K562 (cell line): Measurements from ENCODE around the gene SNX10. TPM values are rescaled to one million over a fixed set of nuclear protein-coding genes. Genes with fewer than 3 reads are reported as not detected.

Experiments used
- CBFA2T3 ChIP-seq: fragments of 450-650 bp; IDR thresholded peaks from 2 replicates; pipeline ENCODE4 v1.6.1; 2017
- CEBPB ChIP-seq: fragments of 450-650 bp; IDR thresholded peaks from 2 replicates; pipeline ENCODE4 v1.6.1; 2016; ENCODE audit warnings: missing genetic modification characterization, missing compliant biosample characterization
- DACH1 ChIP-seq: fragments of 450-650 bp; IDR thresholded peaks from 2 replicates; pipeline ENCODE4 v1.6.1; 2018; ENCODE audit not compliant: partially characterized antibody
- DPF2 ChIP-seq: fragments of 450-650 bp; IDR thresholded peaks from 2 replicates; pipeline ENCODE4 v1.6.1; 2016
- NCOA2 ChIP-seq, 2 experiments: fragments of 450-650 bp; IDR thresholded peaks; 2 replicates each; pipeline ENCODE4 v1.6.1; 2018; ENCODE audit warnings: mild to moderate bottlenecking in 2 of 2, moderate library complexity in 1 of 2; ENCODE audit not compliant: partially characterized antibody in 2 of 2
- PML ChIP-seq: IDR thresholded peaks from 2 replicates; pipeline ENCODE4 v1.6.1; 2012; ENCODE audit warnings: low read length, inconsistent platforms
- PRMT5 ChIP-seq: sonication (generic); formaldehyde crosslinking; IDR thresholded peaks from 2 replicates; pipeline ENCODE4 v1.5.0; 2020; ENCODE audit warnings: missing genetic modification reagents
- SMAD4 ChIP-seq: fragments of 250-450 bp; sonication (Bioruptor Pico); conservative IDR thresholded peaks from 2 replicates; pipeline ENCODE4 v1.8.0; 2021; ENCODE audit warnings: inconsistent platforms, mild to moderate bottlenecking, moderate library complexity
- SMARCA4 ChIP-seq: fragments of 450-650 bp; IDR thresholded peaks from 2 replicates; pipeline ENCODE4 v1.6.1; 2016
- TCF3 ChIP-seq: sonication (generic); formaldehyde crosslinking; IDR thresholded peaks from 2 replicates; pipeline ENCODE4 v1.4.0; 2020; ENCODE audit warnings: mild to moderate bottlenecking, missing genetic modification reagents
- TEAD4 ChIP-seq, 2 experiments: sonication (generic) in 1 of 2; formaldehyde crosslinking in 1 of 2; IDR thresholded peaks; 2 replicates each; pipeline versions ENCODE4 v1.6.1 to v1.8.0; 2012 to 2022; ENCODE audit warnings: borderline replicate concordance in 1 of 2, inconsistent platforms in 1 of 2, low read length in 1 of 2, mild to moderate bottlenecking in 1 of 2, missing genetic modification reagents in 1 of 2
- ZFP1 ChIP-seq: fragments of 450-650 bp; formaldehyde crosslinking; IDR thresholded peaks from 2 replicates; pipeline ENCODE4 v1.4.0; 2020; ENCODE audit warnings: mild to moderate bottlenecking, mixed read lengths
- ZNF253 ChIP-seq: fragments of 250-450 bp; sonication (Bioruptor Pico); conservative IDR thresholded peaks from 2 replicates; pipeline ENCODE4 v1.6.1; 2021; ENCODE audit warnings: mild to moderate bottlenecking
- ZNF324 ChIP-seq: fragments of 250-450 bp; sonication (Bioruptor Pico); IDR thresholded peaks from 2 replicates; pipeline ENCODE4 v1.4.0; 2020; ENCODE audit warnings: mild to moderate bottlenecking
- ZNF639 ChIP-seq, 2 experiments: fragments of 200-800 bp in 1 of 2; sonication (Bioruptor generic) in 1 of 2; sonication (generic) in 1 of 2; formaldehyde crosslinking in 1 of 2; IDR thresholded peaks in 1 of 2; conservative IDR thresholded peaks in 1 of 2; 2 replicates each; pipeline versions ENCODE4 v1.5.0 to v1.6.1; 2016 to 2020; ENCODE audit warnings: missing compliant biosample characterization in 1 of 2, missing genetic modification characterization in 1 of 2, missing genetic modification reagents in 1 of 2
- ZNF830 ChIP-seq: fragments of 250-450 bp; sonication (Bioruptor Pico); IDR thresholded peaks from 2 replicates; pipeline ENCODE4 v1.5.0; 2021; ENCODE audit warnings: mild to moderate bottlenecking
- polyA plus RNA-seq, 8 experiments: library from polyadenylated mRNA; depleted of rRNA in 4 of 8; stranded (reverse) in 5 of 8; unstranded in 3 of 8; fragments of >200 nt; fragmentation: Nextera tagmentation in 2 of 8; fragmentation: Illumina TruSeq in 1 of 8; extraction: Ambion mirVana in 2 of 8; extraction: Trizol in 1 of 8; gene quantifications; 2 replicates each; pipeline versions ENCODE4 v1.2.1 to v1.2.3, GENCODE V29; 2011 to 2014; ENCODE audit warnings: inconsistent platforms in 1 of 8, missing spikeins in 1 of 8
- total RNA-seq, 7 experiments: library from RNA; depleted of rRNA in 6 of 7; stranded (reverse); fragments of >200 nt in 6 of 7; fragmentation: Illumina TruSeq in 2 of 7; extraction: Trizol in 2 of 7; gene quantifications; 2 replicates each; pipeline versions ENCODE4 v1.2.1 to v1.2.3, GENCODE V29; 2011 to 2021; ENCODE audit warnings: low replicate concordance in 1 of 7
- TF ChIP-seq, protein P1 (sequence below), 2 experiments: fragments of 150-350 bp in 1 of 2; IDR thresholded peaks; 2 replicates each; pipeline ENCODE4 v1.6.1; 2012 to 2016; ENCODE audit warnings: low read depth in 2 of 2, low read length in 2 of 2, mild to moderate bottlenecking in 1 of 2, moderate library complexity in 1 of 2

The SNX10 gene
- total and polyA plus RNA-seq, 9 of the 15 experiments (the other 6 are each of a cell fraction or from before 2014, with no cell fraction given): 6.9 to 16.5 (median 11.5) TPM

GRCh38 chr7:26309089-26309488, 17.4 kb downstream of the SNX10 start (continued):
- TF ChIP-seq ZNF639 (CRISPR knock-in tag; conservative IDR thresholded peaks at IDR 0.05 in 1 of 2, IDR thresholded peaks at IDR 0.05 in 1 of 2) (0 out of 4 replicates have a peak, but pooled peaks of 1 of the 2 experiments have one; percentile 22), SMAD4 (CRISPR knock-in tag) (peak; percentile 45; the same call in 1 of the 2 replicates), DPF2 (0 out of 2 replicates have a peak, but pooled peaks have one; percentile 43), CEBPB (tag) (peak; percentile 22; the same call in 1 of the 2 replicates), PRMT5 (no peak), NCOA2 (IDR thresholded peaks at IDR 0.05; ENCODE audit: partially characterized antibody in 2 of 2) (no peak), ZNF324 (no peak), TCF3 (CRISPR knock-in tag) (peak; percentile 55), TEAD4 (IDR thresholded peaks at IDR 0.05; ENCODE audit: low read length) (peak; percentile 68), TEAD4 (CRISPR knock-in tag; IDR thresholded peaks at IDR 0.05; ENCODE audit: borderline replicate concordance) (no peak), ZNF830 (CRISPR knock-in tag) (no peak), DACH1 (peak; percentile 14), PML (no peak), ZNF253 (CRISPR knock-in tag) (no peak), SMARCA4 (peak; percentile 42; the same call in 1 of the 2 replicates), ZFP1 (CRISPR knock-in tag) (no peak), CBFA2T3 (peak; percentile 79)
- TF ChIP-seq, protein P1, sequence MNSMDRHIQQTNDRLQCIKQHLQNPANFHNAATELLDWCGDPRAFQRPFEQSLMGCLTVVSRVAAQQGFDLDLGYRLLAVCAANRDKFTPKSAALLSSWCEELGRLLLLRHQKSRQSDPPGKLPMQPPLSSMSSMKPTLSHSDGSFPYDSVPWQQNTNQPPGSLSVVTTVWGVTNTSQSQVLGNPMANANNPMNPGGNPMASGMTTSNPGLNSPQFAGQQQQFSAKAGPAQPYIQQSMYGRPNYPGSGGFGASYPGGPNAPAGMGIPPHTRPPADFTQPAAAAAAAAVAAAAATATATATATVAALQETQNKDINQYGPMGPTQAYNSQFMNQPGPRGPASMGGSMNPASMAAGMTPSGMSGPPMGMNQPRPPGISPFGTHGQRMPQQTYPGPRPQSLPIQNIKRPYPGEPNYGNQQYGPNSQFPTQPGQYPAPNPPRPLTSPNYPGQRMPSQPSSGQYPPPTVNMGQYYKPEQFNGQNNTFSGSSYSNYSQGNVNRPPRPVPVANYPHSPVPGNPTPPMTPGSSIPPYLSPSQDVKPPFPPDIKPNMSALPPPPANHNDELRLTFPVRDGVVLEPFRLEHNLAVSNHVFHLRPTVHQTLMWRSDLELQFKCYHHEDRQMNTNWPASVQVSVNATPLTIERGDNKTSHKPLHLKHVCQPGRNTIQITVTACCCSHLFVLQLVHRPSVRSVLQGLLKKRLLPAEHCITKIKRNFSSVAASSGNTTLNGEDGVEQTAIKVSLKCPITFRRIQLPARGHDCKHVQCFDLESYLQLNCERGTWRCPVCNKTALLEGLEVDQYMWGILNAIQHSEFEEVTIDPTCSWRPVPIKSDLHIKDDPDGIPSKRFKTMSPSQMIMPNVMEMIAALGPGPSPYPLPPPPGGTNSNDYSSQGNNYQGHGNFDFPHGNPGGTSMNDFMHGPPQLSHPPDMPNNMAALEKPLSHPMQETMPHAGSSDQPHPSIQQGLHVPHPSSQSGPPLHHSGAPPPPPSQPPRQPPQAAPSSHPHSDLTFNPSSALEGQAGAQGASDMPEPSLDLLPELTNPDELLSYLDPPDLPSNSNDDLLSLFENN (IDR thresholded peaks at IDR 0.05; ENCODE audit: low read depth in 2 of 2, low read length in 2 of 2): 0 out of 4 replicates have a peak, but pooled peaks of 1 of the 2 experiments have one; percentile 24
- TF ChIP-seq, all 486 proteins: peak for 22
